CD4-positive, alpha-beta T cell treated with Interleukin-15 for 4 hours (primary cell): Measurements from ENCODE around the gene OR51B2.

Experiments
- DNase-seq: peaks from one replicate; pipeline ENCODE4 v3.0.0-alpha.2; 2020; ENCODE audit warnings: low spot score

The OR51B2 gene

DNA sequence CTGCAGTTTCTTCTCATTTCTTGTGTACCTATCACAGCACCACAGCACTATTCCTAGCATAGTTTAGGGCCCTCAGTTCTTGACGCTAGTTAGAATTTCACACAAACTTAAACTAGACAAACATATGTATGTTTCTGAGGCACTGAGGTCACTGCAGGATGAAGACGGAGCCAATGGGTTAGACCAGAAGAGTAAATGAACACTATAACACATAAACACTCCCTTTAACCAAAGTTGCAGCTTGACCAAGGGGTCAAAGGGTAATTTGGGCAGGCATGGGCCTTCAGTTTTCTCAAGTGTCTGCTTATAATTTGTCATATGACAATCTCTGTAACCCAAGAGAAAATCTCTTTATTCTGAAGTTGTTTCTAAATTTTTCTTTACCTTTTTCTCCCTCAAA lies 41.5 kb downstream of the OR51B2 start:
- DNase-seq, result no peak

DNA sequence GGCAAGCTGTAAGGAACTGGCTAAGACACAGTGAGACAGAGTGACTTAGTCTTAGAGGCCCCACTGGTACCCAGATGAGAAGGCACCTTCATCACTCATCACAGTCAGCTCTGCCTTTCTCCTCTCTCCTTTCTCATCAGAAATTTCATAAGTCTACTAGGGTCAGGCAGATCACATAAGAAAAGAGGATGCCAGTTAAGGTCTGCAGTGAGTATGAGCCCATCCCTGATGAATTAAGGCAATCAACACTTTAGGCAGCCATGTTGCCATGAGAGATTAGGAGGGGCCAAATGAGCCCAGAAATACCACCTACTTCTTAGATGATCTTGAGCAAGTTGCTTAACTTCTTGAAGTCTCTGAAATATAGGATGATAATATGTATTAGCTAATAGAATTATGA lies 42.5 kb downstream of the OR51B2 start:
- DNase-seq, result no peak

DNA sequence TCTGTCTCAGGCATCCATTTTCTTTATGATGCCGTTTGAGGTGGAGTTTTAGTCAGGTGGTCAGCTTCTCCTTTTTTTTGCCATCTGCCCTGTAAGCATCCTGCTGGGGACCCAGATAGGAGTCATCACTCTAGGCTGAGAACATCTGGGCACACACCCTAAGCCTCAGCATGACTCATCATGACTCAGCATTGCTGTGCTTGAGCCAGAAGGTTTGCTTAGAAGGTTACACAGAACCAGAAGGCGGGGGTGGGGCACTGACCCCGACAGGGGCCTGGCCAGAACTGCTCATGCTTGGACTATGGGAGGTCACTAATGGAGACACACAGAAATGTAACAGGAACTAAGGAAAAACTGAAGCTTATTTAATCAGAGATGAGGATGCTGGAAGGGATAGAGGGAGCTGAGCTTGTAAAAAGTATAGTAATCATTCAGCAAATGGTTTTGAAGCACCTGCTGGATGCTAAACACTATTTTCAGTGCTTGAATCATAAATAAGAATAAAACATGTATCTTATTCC lies 43.5 kb downstream of the OR51B2 start:
- no peak for DNase-seq

DNA sequence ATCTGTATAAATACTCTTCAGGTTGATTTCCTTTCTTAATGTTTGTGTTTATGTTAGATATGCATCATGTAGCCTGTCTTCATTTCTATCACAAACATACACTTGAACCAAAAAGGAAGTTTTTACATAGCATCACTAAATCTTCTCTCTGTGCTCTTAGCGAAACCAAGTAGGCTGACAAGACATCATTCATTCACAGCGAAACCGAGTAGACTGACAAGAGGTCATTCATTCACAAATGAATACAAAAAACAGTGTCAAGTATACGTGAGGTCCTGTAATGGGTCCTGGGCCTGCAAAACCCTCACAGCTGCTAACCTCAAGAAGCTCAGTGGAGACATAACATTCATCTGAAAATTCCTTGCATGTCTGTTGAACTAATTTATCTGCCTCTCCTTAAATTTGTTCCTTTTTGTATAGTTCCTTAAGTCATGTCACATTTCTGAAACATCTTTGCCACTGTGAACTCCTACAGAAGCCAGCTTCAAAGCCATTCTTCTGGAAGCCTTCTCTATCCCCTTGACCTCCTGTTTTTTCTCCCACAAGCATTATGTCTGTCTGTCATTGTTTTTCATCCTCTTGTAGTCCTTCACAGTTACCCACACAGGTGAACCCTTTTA lies 44.5 kb downstream of the OR51B2 start:
- no peak for DNase-seq

GRCh38 chr11:5277807-5278382 lies 46.2 kb downstream of the OR51B2 start:
- no peak for DNase-seq

- no peak for DNase-seq
Observed at GRCh38 chr11:5276697-5277096, 47.4 kb downstream of the OR51B2 start.

GRCh38 chr11:5275369-5276110 lies 48.6 kb downstream of the OR51B2 start:
- no peak for DNase-seq

DNA sequence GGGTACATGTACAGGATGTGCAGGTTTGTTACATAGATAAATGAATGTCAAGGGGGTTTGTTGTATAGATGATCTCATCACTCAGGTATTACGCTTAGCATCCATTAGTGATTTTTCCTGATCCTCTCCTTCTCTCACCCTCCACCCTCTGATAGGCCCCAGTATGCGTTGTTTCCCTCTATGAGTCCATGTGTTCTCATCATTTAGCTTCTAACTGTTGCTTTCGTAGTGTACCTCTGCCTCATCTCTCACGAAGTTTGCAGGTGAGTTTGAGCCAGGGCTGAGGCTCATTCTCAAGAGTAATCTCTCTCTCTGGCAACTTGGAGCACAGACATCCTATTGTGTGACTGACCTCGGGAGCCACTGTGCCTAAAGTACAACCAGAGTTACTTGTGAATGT lies 49.7 kb downstream of the OR51B2 start:
- DNase-seq, result no peak
